Ramos (cell line): ENCODE data around the gene ZSCAN25.
"Not testable (repeated sequence)": the region's sequence is repeated elsewhere in the genome, so short reads cannot be mapped to it uniquely, and the experiment has no call there.

Experiments
- in situ Hi-C: fragments of 300-500 bp; cut with MboI; formaldehyde crosslinking; loops from one replicate; pipeline ENCODE4 v1.14.3; 2022; ENCODE audit warnings: low sequenced_read_pairs; ENCODE audit not compliant: unreplicated experiment

ZSCAN25 gene

GRCh38 chr7:99616359-99617191 is at the start of gene ZSCAN25:
Gene ZSCAN25, plus strand, starts transcription at chr7:99616946. Its CDS starts 2,661 bp downstream, at chr7:99619607.
- in situ Hi-C loops, result loop anchor here (5.0 kb wide), 1 partner anchor 54 kb away; no protein-coding TSS in a partner anchor

- in situ Hi-C loops, result not testable (repeated sequence)
Measured at GRCh38 chr7:99568770-99569169, 48.0 kb upstream of the ZSCAN25 start.

- in situ Hi-C loops, result no loop called here
Measured at GRCh38 chr7:99571768-99572167, 45.0 kb upstream of the ZSCAN25 start.

- in situ Hi-C loops, result no loop called here
Measured at GRCh38 chr7:99573257-99573656, 43.5 kb upstream of the ZSCAN25 start.

- in situ Hi-C loops, result no loop called here
Measured at GRCh38 chr7:99576251-99576650, 40.5 kb upstream of the ZSCAN25 start.

- in situ Hi-C loops, result no loop called here
Measured at GRCh38 chr7:99579281-99579955, 37.3 kb upstream of the ZSCAN25 start.

- in situ Hi-C loops, result no loop called here
Measured at GRCh38 chr7:99579956-99580777, 36.6 kb upstream of the ZSCAN25 start.

- in situ Hi-C loops, result not testable (repeated sequence)
Measured at GRCh38 chr7:99580778-99581332, 35.9 kb upstream of the ZSCAN25 start.

GRCh38 chr7:99588868-99589267 is 27.9 kb upstream of the ZSCAN25 start:
- in situ Hi-C loops, result no loop called here

GRCh38 chr7:99594948-99595745 is 21.6 kb upstream of the ZSCAN25 start:
- in situ Hi-C loops, result no loop called here

GRCh38 chr7:99596408-99596955 is 20.3 kb upstream of the ZSCAN25 start:
- in situ Hi-C loops, result no loop called here

- in situ Hi-C loops, result no loop called here
Measured at GRCh38 chr7:99597762-99598501, 18.8 kb upstream of the ZSCAN25 start, which contains the start of gene TMEM225B. Gene TMEM225B, plus strand, starts transcription at chr7:99598267. Its CDS starts 6,122 bp downstream, at chr7:99604389.

GRCh38 chr7:99599836-99600235 is 16.9 kb upstream of the ZSCAN25 start:
- in situ Hi-C loops, result no loop called here

GRCh38 chr7:99601656-99602310 is 15.0 kb upstream of the ZSCAN25 start:
- in situ Hi-C loops, result no loop called here

- in situ Hi-C loops, result no loop called here
Measured at GRCh38 chr7:99605527-99605926, 11.2 kb upstream of the ZSCAN25 start.

- in situ Hi-C loops, result no loop called here
Measured at GRCh38 chr7:99606531-99606930, 10.2 kb upstream of the ZSCAN25 start.

GRCh38 chr7:99607548-99607947 is 9.2 kb upstream of the ZSCAN25 start:
- in situ Hi-C loops, result no loop called here

- in situ Hi-C loops, result no loop called here
Measured at GRCh38 chr7:99614495-99614894, 2.3 kb upstream of the ZSCAN25 start.
